Hepatocyte (in vitro differentiated cells): ENCODE results near the gene ZNF267.

ENCODE experiments used
- CTCF ChIP-seq: fragments of 200-600 bp; sonication (generic); IDR thresholded peaks from 2 replicates; pipeline ENCODE4 v1.5.1; 2016; ENCODE audit warnings: antibody characterized with exemption, mild to moderate bottlenecking; ENCODE audit not compliant: poor library complexity
- EZH2 ChIP-seq: fragments of 200-600 bp; sonication (generic); IDR thresholded peaks from 2 replicates; pipeline ENCODE4 v1.6.1; 2016; ENCODE audit warnings: antibody characterized with exemption, mild to moderate bottlenecking, borderline replicate concordance

DNA sequence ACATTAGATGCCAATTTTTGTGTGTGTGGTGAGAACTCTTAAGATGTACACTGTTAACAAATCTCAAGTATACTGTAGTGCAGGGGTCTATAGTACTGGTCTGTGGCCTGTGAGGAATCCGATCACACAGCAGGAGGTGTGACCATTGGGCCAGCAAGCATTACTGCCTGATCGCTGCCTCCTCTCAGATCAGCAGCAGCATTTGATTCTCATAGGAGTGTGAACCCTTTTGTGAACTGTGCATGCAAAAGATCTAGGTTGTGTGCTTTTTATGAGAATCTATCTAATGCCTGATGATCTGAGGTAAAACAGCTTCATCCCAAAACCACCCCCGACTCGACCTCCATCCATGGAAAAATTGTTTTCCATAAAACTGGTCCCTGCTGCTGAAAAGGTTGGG, 12.6 kb downstream of the ZNF267 start:
- TF ChIP-seq CTCF (no peak), EZH2 (no peak)
